ENCODE data around the gene RAB11B. TPM values are rescaled to one million over a fixed set of nuclear protein-coding genes. Genes with fewer than 3 reads are reported as not detected.
"Not testable (repeated sequence)": the region's sequence is repeated elsewhere in the genome, so short reads cannot be mapped to it uniquely, and the experiment has no call there.

RAB11B gene
- total RNA-seq, 2 experiments from 2014 or later = 104 to 107 TPM

DNA sequence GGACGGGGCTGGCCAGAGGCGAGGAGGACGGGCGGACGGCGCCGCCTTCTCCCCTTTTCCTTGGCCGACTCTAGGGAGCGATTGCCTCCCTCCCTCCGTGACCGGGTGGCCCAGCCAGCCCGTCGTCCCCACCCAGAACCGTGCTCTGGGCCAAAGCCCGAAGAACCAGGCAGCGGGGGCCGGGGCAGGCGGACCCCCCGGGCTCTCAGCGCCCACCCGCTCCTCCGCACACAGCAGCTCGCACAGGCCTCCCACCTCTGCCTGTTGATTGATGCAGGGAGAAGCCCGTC is 13.6 kb downstream of the RAB11B start:
- CTCF ChIA-PET = interaction anchor here (0.7 to 1.3 kb wide), 3 partner anchors 10 to 50 kb away, joined by 3 read pairs; no protein-coding TSS in a partner anchor

GRCh38 chr19:8404391-8405151 is 14.4 kb downstream of the RAB11B start:
- Mint-ChIP-seq H3K27ac (no peak overlapping the region), H3K9me3 (no peaks in the 10 kb centered on the region), H3K4me1 (no peaks in the 10 kb centered on the region), H3K4me3 (no peak overlapping the region), H3K27me3 (no peaks in the 10 kb centered on the region), H3K36me3 (ENCODE audit: low read depth) (peaks cover 17% of the 10 kb centered on the region)
- CTCF ChIA-PET = interaction anchor here (1.3 kb wide), 1 partner anchor 13 kb away, joined by 3 read pairs; no protein-coding TSS in a partner anchor
- no peak for DNase-seq
- POLR2A ChIA-PET = no interaction called here

More for the DNA sequence above, 13.6 kb downstream of the RAB11B start:
- peaks cover 17% of the 10 kb centered on the region for H3K36me3 Mint-ChIP-seq (ENCODE audit: low read depth)
- no peak overlapping the region for H3K4me3 Mint-ChIP-seq
- H3K27ac Mint-ChIP-seq = no peak overlapping the region
- POLR2A ChIA-PET = no interaction called here
- no peaks in the 10 kb centered on the region for H3K4me1 Mint-ChIP-seq
- H3K27me3 Mint-ChIP-seq = no peaks in the 10 kb centered on the region
- no peaks in the 10 kb centered on the region for H3K9me3 Mint-ChIP-seq
- DNase-seq = no peak

DNA sequence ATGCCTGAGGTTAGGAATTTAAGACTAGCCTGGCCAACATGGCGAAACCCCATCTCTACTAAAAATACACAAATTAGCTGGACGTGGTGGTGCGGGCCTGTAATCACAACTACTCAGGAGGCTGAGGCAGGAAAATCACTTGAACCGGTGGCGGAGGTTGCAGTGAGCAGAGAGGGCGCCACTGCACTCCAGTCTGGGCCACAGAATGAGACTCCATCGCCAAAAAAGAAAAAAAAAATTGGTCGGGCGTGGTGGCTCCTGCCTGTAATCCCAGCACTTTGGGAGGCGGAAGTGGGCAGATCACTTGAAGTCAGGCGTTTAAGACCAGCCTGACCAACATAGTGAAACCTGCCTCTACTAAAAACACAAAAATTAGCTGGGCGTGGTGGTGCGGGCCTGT is 20.6 kb downstream of the RAB11B start:
- H3K36me3 Mint-ChIP-seq (ENCODE audit: low read depth); H3K4me3 Mint-ChIP-seq; H3K9me3 Mint-ChIP-seq; H3K27ac Mint-ChIP-seq; DNase-seq; H3K27me3 Mint-ChIP-seq; POLR2A ChIA-PET: not testable (repeated sequence)
- peaks cover 13% of the 10 kb centered on the region for H3K4me1 Mint-ChIP-seq
- CTCF ChIA-PET = interaction anchor here (0.6 to 4.8 kb wide), 3 partner anchors 8 to 169 kb away, joined by 3 to 34 read pairs (median 3); no protein-coding TSS in a partner anchor

DNA sequence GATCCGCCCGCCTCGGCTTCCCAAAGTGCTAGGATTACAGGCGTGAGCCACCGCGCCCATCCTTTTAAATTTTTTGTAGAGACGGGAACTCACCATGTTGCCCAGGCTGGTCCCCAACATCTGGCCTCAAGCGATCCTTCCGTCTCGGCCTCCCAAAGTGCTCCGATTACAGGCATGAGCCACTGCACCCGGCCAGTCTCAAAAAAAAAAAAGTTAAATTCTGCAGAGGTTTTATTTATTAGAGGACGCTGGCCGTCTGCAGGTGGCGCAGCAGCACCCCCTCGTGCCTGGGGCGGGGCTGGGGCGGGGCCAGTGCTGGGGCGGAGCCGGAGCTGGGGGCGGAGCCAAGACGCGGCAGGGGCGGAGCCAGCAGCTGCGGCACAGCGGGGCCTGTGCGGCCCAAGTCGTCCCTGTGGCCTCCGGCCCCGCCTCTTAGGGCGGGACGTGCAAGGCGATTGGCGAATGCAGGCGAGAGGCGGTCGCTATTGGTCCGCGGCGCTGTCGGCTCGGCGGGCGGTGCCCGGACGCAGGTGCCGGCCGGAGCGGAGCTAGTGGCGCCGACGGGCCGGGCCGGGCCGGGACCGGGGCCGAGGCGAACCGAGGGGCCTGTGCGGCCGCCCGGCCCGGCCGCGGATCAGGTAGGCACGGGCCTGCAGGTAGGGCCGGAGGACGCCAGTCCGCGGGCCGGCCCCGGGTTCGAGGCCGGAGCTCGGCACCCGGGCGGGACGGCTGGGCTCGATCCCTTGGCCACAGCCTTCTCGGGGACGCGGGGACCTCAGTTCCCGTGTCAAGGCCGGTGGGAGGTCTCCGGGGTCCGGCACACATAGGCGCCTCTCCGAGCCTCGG is 22.8 kb downstream of the RAB11B start, which contains the start of gene MARCHF2:
Gene MARCHF2 (plus strand): TSS at position 523 of the 846 bp plus-strand sequence. CDS start 8,536 bp downstream, outside the sequence.
- H3K27me3 Mint-ChIP-seq = no peaks in the 10 kb centered on the region
- ChIA-PET POLR2A (interaction anchor here (1.0 kb wide), 1 partner anchor 32 kb away, joined by 4 read pairs; the partner anchor contains the start of gene HNRNPM), CTCF (interaction anchor here (0.5 to 4.8 kb wide), 26 partner anchors 11 to 1962 kb away, joined by 3 to 34 read pairs (median 4); partner anchors contain the start of genes HNRNPM and RAB11B)
- H3K36me3 Mint-ChIP-seq (ENCODE audit: low read depth) = no peaks in the 10 kb centered on the region
- H3K27ac Mint-ChIP-seq = peak within 1 kb of the TSS; percentile 77
- peak within 1 kb of the TSS; percentile 67 for H3K4me3 Mint-ChIP-seq
- peaks cover 13% of the 10 kb centered on the region for H3K4me1 Mint-ChIP-seq
- DNase-seq = peak; percentile 95
- no peaks in the 10 kb centered on the region for H3K9me3 Mint-ChIP-seq

DNA sequence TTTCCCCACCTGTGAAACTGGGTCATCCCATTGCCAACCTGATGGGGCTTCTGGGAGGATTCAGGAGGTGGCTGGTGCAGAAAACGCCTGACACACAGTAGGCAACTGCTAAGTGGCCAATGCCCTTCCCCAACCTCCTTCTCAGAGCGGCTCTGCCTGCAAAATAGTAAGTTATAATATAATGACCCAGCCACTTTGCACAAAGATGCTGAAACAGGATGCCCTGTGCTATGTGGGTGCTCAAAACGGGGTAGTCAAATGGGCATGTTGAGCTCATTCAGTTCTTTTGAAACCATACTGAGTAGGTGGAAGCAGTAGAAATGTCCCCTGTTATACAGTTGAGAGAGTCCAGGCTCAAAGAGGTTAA is 23.5 kb downstream of the RAB11B start:
- peak overlapping the region; percentile 67 for H3K4me3 Mint-ChIP-seq
- no peaks in the 10 kb centered on the region for H3K27me3 Mint-ChIP-seq
- ChIA-PET CTCF (interaction anchor here (0.6 to 4.8 kb wide), 25 partner anchors 11 to 797 kb away, joined by 3 to 34 read pairs (median 4); partner anchors contain the start of genes HNRNPM and RAB11B), POLR2A (interaction anchor here (1.0 kb wide), 1 partner anchor 31 kb away, joined by 4 read pairs; the partner anchor contains the start of gene HNRNPM)
- peak; percentile 10 for DNase-seq
- H3K36me3 Mint-ChIP-seq (ENCODE audit: low read depth) = no peaks in the 10 kb centered on the region
- H3K9me3 Mint-ChIP-seq = no peaks in the 10 kb centered on the region
- peak overlapping the region; percentile 77 for H3K27ac Mint-ChIP-seq
- H3K4me1 Mint-ChIP-seq = peaks cover 13% of the 10 kb centered on the region

DNA sequence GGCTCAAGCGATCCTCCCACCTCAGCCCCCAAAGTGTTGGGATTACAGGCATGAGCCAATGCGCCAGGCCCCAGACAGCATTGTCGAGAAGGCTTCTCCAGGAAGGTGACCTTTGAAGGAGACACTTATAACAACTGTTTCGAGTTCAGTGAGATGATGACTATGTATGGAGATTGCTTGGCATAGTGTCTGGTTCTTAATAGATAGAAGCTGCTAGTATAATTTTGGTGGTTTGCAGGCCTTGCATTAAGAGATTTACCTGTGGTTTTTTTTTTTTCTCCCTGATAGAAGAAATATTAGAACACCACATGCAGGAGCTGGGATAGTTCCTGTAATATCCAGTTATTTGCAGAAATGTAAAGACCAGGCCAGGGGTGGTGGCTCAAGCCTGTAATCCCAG is 26.6 kb downstream of the RAB11B start:
- H3K36me3 Mint-ChIP-seq (ENCODE audit: low read depth) = peaks cover under 1% of the 10 kb centered on the region
- H3K9me3 Mint-ChIP-seq = no peaks in the 10 kb centered on the region
- POLR2A ChIA-PET = no interaction called here
- CTCF ChIA-PET = no interaction called here
- no peak overlapping the region for H3K4me3 Mint-ChIP-seq
- no peak overlapping the region for H3K27ac Mint-ChIP-seq
- no peaks in the 10 kb centered on the region for H3K27me3 Mint-ChIP-seq
- H3K4me1 Mint-ChIP-seq = peaks cover 9% of the 10 kb centered on the region
- DNase-seq = no peak

DNA sequence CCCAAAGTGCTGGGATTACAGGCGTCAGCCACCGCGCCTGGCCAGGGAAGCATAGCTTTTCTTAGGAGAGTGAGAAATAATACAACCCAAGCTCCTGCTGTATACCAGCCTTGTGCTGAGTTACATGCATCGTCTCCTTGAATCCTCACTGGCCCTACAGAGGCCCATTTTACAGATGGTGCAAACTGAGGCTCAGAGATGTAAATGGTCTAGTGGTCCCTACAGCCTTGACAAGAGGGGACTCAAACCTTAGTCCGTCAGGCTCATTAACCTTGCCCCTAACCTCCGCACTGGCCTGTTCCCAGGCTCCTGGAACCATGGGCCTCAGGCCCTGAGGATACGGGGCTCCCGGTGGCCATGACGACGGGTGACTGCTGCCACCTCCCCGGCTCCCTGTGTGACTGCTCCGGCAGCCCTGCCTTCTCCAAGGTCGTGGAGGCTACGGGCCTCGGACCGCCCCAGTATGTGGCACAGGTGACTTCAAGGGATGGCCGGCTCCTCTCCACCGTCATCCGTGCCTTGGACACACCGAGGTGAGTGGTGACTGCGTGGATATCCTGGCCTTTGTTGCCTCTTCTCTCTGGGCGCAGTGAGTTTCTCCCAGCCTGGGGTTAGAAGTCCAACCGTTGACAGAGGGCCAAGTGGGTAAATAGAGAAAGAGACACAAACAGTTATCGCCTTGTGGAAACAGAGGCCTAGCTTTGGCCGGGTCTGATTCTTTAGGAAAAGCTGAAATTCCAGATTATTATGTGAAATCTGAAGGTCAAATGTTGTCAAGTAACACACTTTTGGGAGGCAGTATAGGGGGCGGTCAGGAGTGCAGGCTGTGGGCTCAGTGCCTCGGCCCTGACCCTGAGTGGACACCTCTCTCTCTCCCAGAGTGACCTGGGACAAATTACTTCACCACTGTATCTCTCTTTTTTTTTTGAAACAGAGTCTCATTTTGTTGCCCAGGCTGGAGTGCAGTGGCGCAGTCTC is 31.6 kb downstream of the RAB11B start:
- H3K36me3 Mint-ChIP-seq (ENCODE audit: low read depth) = peaks cover 3% of the 10 kb centered on the region
- CTCF ChIA-PET = interaction anchor here (0.6 to 1.7 kb wide), 5 partner anchors 8 to 1125 kb away, joined by 3 to 5 read pairs (median 4); no protein-coding TSS in a partner anchor
- no peaks in the 10 kb centered on the region for H3K9me3 Mint-ChIP-seq
- H3K27me3 Mint-ChIP-seq = no peaks in the 10 kb centered on the region
- H3K27ac Mint-ChIP-seq = no peak overlapping the region
- H3K4me3 Mint-ChIP-seq = no peak overlapping the region
- POLR2A ChIA-PET = no interaction called here
- no peaks in the 10 kb centered on the region for H3K4me1 Mint-ChIP-seq
- no peak for DNase-seq

DNA sequence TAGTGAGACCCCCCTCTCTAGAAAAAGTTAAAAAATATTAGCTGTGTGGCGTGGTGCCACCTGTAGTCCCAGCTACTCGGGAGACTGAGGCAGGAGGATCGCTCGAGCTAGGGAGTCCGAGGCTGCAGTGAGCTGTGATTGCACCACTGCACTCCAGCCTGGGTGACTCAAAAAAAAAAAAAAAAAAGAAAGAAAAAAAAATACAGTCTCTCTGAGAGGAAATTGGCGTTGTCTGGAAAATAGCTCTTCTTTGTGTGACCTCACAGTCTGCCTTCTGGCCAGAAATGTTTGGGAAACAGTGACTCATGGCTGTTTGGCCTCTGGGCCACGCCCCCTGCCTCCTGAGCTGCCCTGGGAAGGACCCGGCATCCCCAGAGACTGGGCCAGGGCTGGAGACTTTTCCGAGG is 33.7 kb downstream of the RAB11B start:
- no peak overlapping the region for H3K4me3 Mint-ChIP-seq
- no peaks in the 10 kb centered on the region for H3K27me3 Mint-ChIP-seq
- DNase-seq = no peak
- H3K27ac Mint-ChIP-seq = no peak overlapping the region
- H3K9me3 Mint-ChIP-seq = no peaks in the 10 kb centered on the region
- H3K4me1 Mint-ChIP-seq = no peaks in the 10 kb centered on the region
- peaks cover 3% of the 10 kb centered on the region for H3K36me3 Mint-ChIP-seq (ENCODE audit: low read depth)
- CTCF ChIA-PET = interaction anchor here (0.6 to 2.2 kb wide), 4 partner anchors 11 to 70 kb away, joined by 3 to 6 read pairs (median 4); partner anchors contain the start of gene MARCHF2
- POLR2A ChIA-PET = no interaction called here

DNA sequence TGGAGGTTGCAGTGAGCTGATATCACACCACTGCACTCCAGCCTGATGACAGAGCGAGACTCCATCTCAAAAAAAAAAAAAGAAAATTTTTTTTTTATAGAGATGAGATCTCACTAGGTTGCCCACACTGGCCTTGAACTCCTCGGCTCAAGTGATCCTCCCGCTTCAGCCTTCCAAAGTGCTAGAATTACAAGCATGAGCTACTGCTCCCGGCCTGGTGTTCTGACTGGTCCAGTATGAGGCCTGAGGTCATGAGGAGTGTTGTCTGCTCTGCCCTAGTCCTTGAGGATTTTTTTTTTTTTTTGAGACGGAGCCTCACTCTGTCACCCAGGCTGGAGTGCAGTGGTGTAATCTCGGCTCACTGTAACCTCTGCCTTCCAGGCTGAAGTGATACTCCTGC is 35.2 kb downstream of the RAB11B start:
- POLR2A ChIA-PET; DNase-seq; H3K4me1 Mint-ChIP-seq; H3K27me3 Mint-ChIP-seq; H3K4me3 Mint-ChIP-seq; H3K36me3 Mint-ChIP-seq (ENCODE audit: low read depth); H3K9me3 Mint-ChIP-seq: not testable (repeated sequence)
- H3K27ac Mint-ChIP-seq = peak overlapping the region; percentile 31
- CTCF ChIA-PET = interaction anchor here (0.7 to 4.1 kb wide), 4 partner anchors 9 to 28 kb away, joined by 4 to 15 read pairs (median 7); partner anchors contain the start of genes HNRNPM and MARCHF2

- POLR2A ChIA-PET = no interaction called here
- H3K36me3 Mint-ChIP-seq (ENCODE audit: low read depth) = peaks cover 3% of the 10 kb centered on the region
- no peaks in the 10 kb centered on the region for H3K27me3 Mint-ChIP-seq
- H3K4me1 Mint-ChIP-seq = no peaks in the 10 kb centered on the region
- no peaks in the 10 kb centered on the region for H3K9me3 Mint-ChIP-seq
- H3K27ac Mint-ChIP-seq = no peak overlapping the region
- CTCF ChIA-PET = interaction anchor here (2.3 to 4.1 kb wide), 2 partner anchors 13 to 17 kb away, joined by 9 to 15 read pairs; partner anchors contain the start of genes HNRNPM and MARCHF2
- no peak for DNase-seq
- H3K4me3 Mint-ChIP-seq = no peak overlapping the region
Observed at GRCh38 chr19:8426283-8426682, 36.1 kb downstream of the RAB11B start.

- H3K27me3 Mint-ChIP-seq = no peaks in the 10 kb centered on the region
- no peak for DNase-seq
- ChIA-PET CTCF (interaction anchor here (0.6 to 4.1 kb wide), 3 partner anchors 14 to 30 kb away, joined by 3 to 15 read pairs (median 3); partner anchors contain the start of gene HNRNPM), POLR2A (no interaction called here)
- H3K4me1 Mint-ChIP-seq = no peaks in the 10 kb centered on the region
- H3K4me3 Mint-ChIP-seq = no peak overlapping the region
- H3K36me3 Mint-ChIP-seq (ENCODE audit: low read depth) = no peaks in the 10 kb centered on the region
- H3K9me3 Mint-ChIP-seq = no peaks in the 10 kb centered on the region
- peak overlapping the region; percentile 54 for H3K27ac Mint-ChIP-seq
Observed at GRCh38 chr19:8429044-8429443, 38.9 kb downstream of the RAB11B start.

DNA sequence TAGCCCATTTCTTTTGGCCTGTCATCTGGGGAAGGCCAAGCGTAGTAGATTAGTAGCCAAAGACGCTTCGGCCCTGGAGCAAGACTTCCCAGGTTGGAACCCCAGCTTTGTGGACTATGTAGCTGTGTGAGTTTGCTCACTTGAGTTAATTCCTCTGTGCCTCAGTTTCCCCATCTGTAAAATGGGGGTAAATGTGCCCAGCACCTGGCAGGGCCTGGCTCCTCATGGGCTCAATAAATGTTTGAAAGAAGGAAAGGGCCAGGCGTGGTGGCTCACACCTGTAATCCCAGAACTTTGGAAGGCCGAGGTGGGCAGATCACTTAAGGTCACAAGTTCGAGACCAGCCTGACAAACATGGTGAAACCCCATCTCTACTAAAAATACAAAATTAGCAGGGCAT is 39.7 kb downstream of the RAB11B start:
- no peaks in the 10 kb centered on the region for H3K27me3 Mint-ChIP-seq
- no peak overlapping the region for H3K27ac Mint-ChIP-seq
- no peaks in the 10 kb centered on the region for H3K36me3 Mint-ChIP-seq (ENCODE audit: low read depth)
- ChIA-PET CTCF (interaction anchor here (0.6 to 1.7 kb wide), 2 partner anchors 16 to 31 kb away, joined by 3 to 5 read pairs; partner anchors contain the start of gene MARCHF2), POLR2A (no interaction called here)
- no peak overlapping the region for H3K4me3 Mint-ChIP-seq
- H3K4me1 Mint-ChIP-seq = no peaks in the 10 kb centered on the region
- no peak for DNase-seq
- H3K9me3 Mint-ChIP-seq = no peaks in the 10 kb centered on the region
